Measurements from ENCODE around the gene PDRG1. TPM values are rescaled to one million over a fixed set of nuclear protein-coding genes. Genes with fewer than 3 reads are reported as not detected.
A peak's percentile ranks its signal among the peaks of the same experiment; 100 is the strongest.

The PDRG1 gene
- total RNA-seq, 1 donor from 2014 or later: 18.5 TPM

- ATAC-seq (no peak), DNase-seq (ENCODE audit: low spot score) (no peak)
- intact Hi-C loops (cut with DNase I): no loop called here
Observed at GRCh38 chr20:31915491-31916280, 36.2 kb downstream of the PDRG1 start.

- DNase-seq (ENCODE audit: low spot score): no peak
- ATAC-seq: no peak
- intact Hi-C loops (cut with DNase I): no loop called here
Observed at GRCh38 chr20:31914170-31914569, 37.7 kb downstream of the PDRG1 start.

- DNase-seq (ENCODE audit: low spot score): no peak
- ATAC-seq: no peak
- intact Hi-C loops (cut with DNase I): no loop called here
Observed at GRCh38 chr20:31913431-31914157, 38.3 kb downstream of the PDRG1 start.

GRCh38 chr20:31910071-31910803 lies 41.6 kb downstream of the PDRG1 start:
- intact Hi-C loops (cut with DNase I): no loop called here
- DNase-seq (ENCODE audit: low spot score) (no peak), ATAC-seq (no peak)

- intact Hi-C loops (cut with DNase I): no loop called here
- ATAC-seq: no peak
- DNase-seq (ENCODE audit: low spot score): no peak
Observed at GRCh38 chr20:31909253-31910070, 42.4 kb downstream of the PDRG1 start.

GRCh38 chr20:31908424-31908823 lies 43.4 kb downstream of the PDRG1 start:
- intact Hi-C loops (cut with DNase I): no loop called here
- ATAC-seq (no peak), DNase-seq (ENCODE audit: low spot score) (no peak)

- no peak for DNase-seq (ENCODE audit: low spot score)
- intact Hi-C loops (cut with DNase I): no loop called here
- ATAC-seq: no peak
Observed at GRCh38 chr20:31908016-31908415, 43.8 kb downstream of the PDRG1 start.

GRCh38 chr20:31907046-31907445 lies 44.8 kb downstream of the PDRG1 start:
- intact Hi-C loops (cut with DNase I): no loop called here
- DNase-seq (ENCODE audit: low spot score) (no peak), ATAC-seq (no peak)

- intact Hi-C loops (cut with DNase I): no loop called here
- no peak for DNase-seq (ENCODE audit: low spot score)
- ATAC-seq: no peak
Observed at GRCh38 chr20:31906001-31906400, 45.8 kb downstream of the PDRG1 start.

GRCh38 chr20:31903627-31904386 lies 48.0 kb downstream of the PDRG1 start:
- intact Hi-C loops (cut with DNase I): no loop called here
- ATAC-seq: no peak
- DNase-seq (ENCODE audit: low spot score): no peak

GRCh38 chr20:31901615-31902014 lies 50.2 kb downstream of the PDRG1 start:
- no peak for ATAC-seq
- intact Hi-C loops (cut with DNase I): no loop called here
- no peak for DNase-seq (ENCODE audit: low spot score)

GRCh38 chr20:31897541-31897940 lies 54.3 kb downstream of the PDRG1 start:
- ATAC-seq: no peak
- no peak for DNase-seq (ENCODE audit: low spot score)
- intact Hi-C loops (cut with DNase I): no loop called here

GRCh38 chr20:31896049-31896448 lies 55.8 kb downstream of the PDRG1 start:
- intact Hi-C loops (cut with DNase I): no loop called here
- DNase-seq (ENCODE audit: low spot score) (no peak), ATAC-seq (no peak)

- ATAC-seq (peak; percentile 99), DNase-seq (ENCODE audit: low spot score) (peak; percentile 79)
- intact Hi-C loops (cut with DNase I): no loop called here
Observed at GRCh38 chr20:31894980-31895675, 56.7 kb downstream of the PDRG1 start.
